ENCODE data around the gene COX5A. TPM values are rescaled to one million over a fixed set of nuclear protein-coding genes. Genes with fewer than 3 reads are reported as not detected.

COX5A gene
- total and polyA plus RNA-seq, 5 donors from 2014 or later = 91.8 to 512 (median 426) TPM

- H3K4me1 ChIP-seq (ENCODE audit: control insufficient read depth, insufficient read depth, low read length, poor library complexity, severe bottlenecking) = peaks cover 9% of the 10 kb centered on the region
- H3K9me3 ChIP-seq (ENCODE audit: control insufficient read depth in 2 of 2, low read length in 2 of 2) = no peaks in the 10 kb centered on the region
- H3K4me3 ChIP-seq (ENCODE audit: low read depth, low read length) = no peak overlapping the region
- Mint-ChIP-seq H3K4me3 (no peak overlapping the region), H3K4me1 (peaks cover 0 to 15% (median 5%) of the 10 kb centered on the region in 4 donors), H3K27me3 (no peaks in the 10 kb centered on the region), H3K36me3 (no peaks in the 10 kb centered on the region), H3K27ac (peak overlapping the region in 1 of 3 donors; percentile 60), H3K9me3 (peaks cover 0 to 2% (median 0%) of the 10 kb centered on the region in 7 donors)
- no peaks in the 10 kb centered on the region for H3K27me3 ChIP-seq (ENCODE audit: control insufficient read depth, insufficient read depth, low read length)
- no peaks in the 10 kb centered on the region for H3K36me3 ChIP-seq (ENCODE audit: control insufficient read depth, insufficient read depth, low read length)
- ATAC-seq (ENCODE audit: low read depth in 2 of 2) (no peak), DNase-seq (no peak)
- H3K27ac ChIP-seq (ENCODE audit: insufficient read depth, low read length, poor library complexity, severe bottlenecking) = no peak overlapping the region
Observed at GRCh38 chr15:74878273-74878672, 59.6 kb downstream of the COX5A start.

GRCh38 chr15:74873756-74874424 is 64.0 kb downstream of the COX5A start:
- Histone ChIP-seq H3K4me3 (ENCODE audit: low read depth, low read length) (peak overlapping the region; percentile 71), H3K36me3 (ENCODE audit: control insufficient read depth, insufficient read depth, low read length) (no peaks in the 10 kb centered on the region), H3K27me3 (ENCODE audit: control insufficient read depth, insufficient read depth, low read length) (no peaks in the 10 kb centered on the region), H3K4me1 (ENCODE audit: control insufficient read depth, insufficient read depth, low read length, poor library complexity, severe bottlenecking) (peaks cover 43% of the 10 kb centered on the region), H3K27ac (ENCODE audit: insufficient read depth, low read length, poor library complexity, severe bottlenecking) (peak overlapping the region; percentile 93), H3K9me3 (ENCODE audit: control insufficient read depth in 2 of 2, low read length in 2 of 2) (no peaks in the 10 kb centered on the region)
- peak overlapping the region; percentile 96 to 99 (median 96) for H3K27ac Mint-ChIP-seq
- H3K4me3 Mint-ChIP-seq = peak overlapping the region; percentile 97 to 100 (median 98)
- H3K4me1 Mint-ChIP-seq = peaks cover 6 to 50% (median 31%) of the 10 kb centered on the region in 4 donors
- no peak for DNase-seq
- H3K36me3 Mint-ChIP-seq = peaks cover 6% of the 10 kb centered on the region
- peaks cover 0 to 2% (median 0%) of the 10 kb centered on the region in 7 donors for H3K9me3 Mint-ChIP-seq
- ATAC-seq (ENCODE audit: low read depth in 2 of 2) = no peak
- H3K27me3 Mint-ChIP-seq = no peaks in the 10 kb centered on the region

- H3K36me3 ChIP-seq (ENCODE audit: control insufficient read depth, insufficient read depth, low read length) = peaks cover 4% of the 10 kb centered on the region
- H3K4me3 ChIP-seq (ENCODE audit: low read depth, low read length) = peak within 1 kb of the TSS; percentile 94
- Mint-ChIP-seq H3K27me3 (no peaks in the 10 kb centered on the region), H3K27ac (peak within 1 kb of the TSS; percentile 96 to 99 (median 96)), H3K36me3 (peaks cover 8% of the 10 kb centered on the region), H3K4me1 (peaks cover 6 to 57% (median 37%) of the 10 kb centered on the region in 4 donors), H3K4me3 (peak within 1 kb of the TSS; percentile 97 to 100 (median 98)), H3K9me3 (peaks cover 0 to under 1% (median 0%) of the 10 kb centered on the region in 7 donors)
- H3K4me1 ChIP-seq (ENCODE audit: control insufficient read depth, insufficient read depth, low read length, poor library complexity, severe bottlenecking) = peaks cover 50% of the 10 kb centered on the region
- peak; percentile 87 to 96 (median 94) for DNase-seq
- no peaks in the 10 kb centered on the region for H3K9me3 ChIP-seq (ENCODE audit: control insufficient read depth in 2 of 2, low read length in 2 of 2)
- H3K27ac ChIP-seq (ENCODE audit: insufficient read depth, low read length, poor library complexity, severe bottlenecking) = peak within 1 kb of the TSS; percentile 93
- no peaks in the 10 kb centered on the region for H3K27me3 ChIP-seq (ENCODE audit: control insufficient read depth, insufficient read depth, low read length)
- peak; percentile 93 to 96 for ATAC-seq (ENCODE audit: low read depth in 2 of 2)
Observed at GRCh38 chr15:74873036-74873755, 64.7 kb downstream of the COX5A start, which contains the start of gene SCAMP2. SCAMP2 (minus strand) TSS chr15:74873365; CDS start chr15:74873255, 110 bp downstream.

GRCh38 chr15:74872702-74873035 is 65.2 kb downstream of the COX5A start:
- Mint-ChIP-seq H3K27ac (peak overlapping the region; percentile 96 to 99 (median 96)), H3K27me3 (no peaks in the 10 kb centered on the region), H3K4me1 (peaks cover 11 to 62% (median 42%) of the 10 kb centered on the region in 4 donors), H3K36me3 (peaks cover 13% of the 10 kb centered on the region), H3K9me3 (no peaks in the 10 kb centered on the region), H3K4me3 (peak overlapping the region; percentile 97 to 100 (median 98))
- ATAC-seq (ENCODE audit: low read depth in 2 of 2) (no peak), DNase-seq (no peak)
- Histone ChIP-seq H3K27me3 (ENCODE audit: control insufficient read depth, insufficient read depth, low read length) (no peaks in the 10 kb centered on the region), H3K27ac (ENCODE audit: insufficient read depth, low read length, poor library complexity, severe bottlenecking) (peak overlapping the region; percentile 93), H3K4me1 (ENCODE audit: control insufficient read depth, insufficient read depth, low read length, poor library complexity, severe bottlenecking) (peaks cover 55% of the 10 kb centered on the region), H3K4me3 (ENCODE audit: low read depth, low read length) (peak overlapping the region; percentile 94), H3K9me3 (ENCODE audit: control insufficient read depth in 2 of 2, low read length in 2 of 2) (no peaks in the 10 kb centered on the region), H3K36me3 (ENCODE audit: control insufficient read depth, insufficient read depth, low read length) (peaks cover 9% of the 10 kb centered on the region)

- Histone ChIP-seq H3K4me3 (ENCODE audit: low read depth, low read length) (peak overlapping the region; percentile 72), H3K27ac (ENCODE audit: insufficient read depth, low read length, poor library complexity, severe bottlenecking) (peak overlapping the region; percentile 63), H3K9me3 (ENCODE audit: control insufficient read depth in 2 of 2, low read length in 2 of 2) (no peaks in the 10 kb centered on the region), H3K27me3 (ENCODE audit: control insufficient read depth, insufficient read depth, low read length) (no peaks in the 10 kb centered on the region), H3K4me1 (ENCODE audit: control insufficient read depth, insufficient read depth, low read length, poor library complexity, severe bottlenecking) (peaks cover 76% of the 10 kb centered on the region), H3K36me3 (ENCODE audit: control insufficient read depth, insufficient read depth, low read length) (peaks cover 12% of the 10 kb centered on the region)
- Mint-ChIP-seq H3K4me3 (peak overlapping the region; percentile 97 to 100 (median 98)), H3K4me1 (peaks cover 11 to 83% (median 53%) of the 10 kb centered on the region in 4 donors), H3K36me3 (peaks cover 27% of the 10 kb centered on the region), H3K27ac (peak overlapping the region; percentile 76 to 90 (median 83)), H3K9me3 (no peaks in the 10 kb centered on the region), H3K27me3 (no peaks in the 10 kb centered on the region)
- ATAC-seq (ENCODE audit: low read depth in 2 of 2) (no peak), DNase-seq (no peak)
Observed at GRCh38 chr15:74870436-74871215, 67.2 kb downstream of the COX5A start.

Other genes starting within 250 kb of the COX5A start
- gene EDC3, start 242.0 kb downstream of the COX5A start, total RNA-seq = 22.3 TPM
- 10 to 100 TPM; 22.2 to 30.2 (median 26.8) TPM for gene EDC3, start 242.0 kb downstream of the COX5A start, polyA plus RNA-seq
- gene CYP1A1, start 212.5 kb downstream of the COX5A start, total RNA-seq = not detected
- gene CYP1A1, start 212.5 kb downstream of the COX5A start, polyA plus RNA-seq = not detected
- gene CYP1A2, start 189.2 kb downstream of the COX5A start, total RNA-seq = not detected
- not detected for gene CYP1A2, start 189.2 kb downstream of the COX5A start, polyA plus RNA-seq
- 257 TPM for gene CSK, start 156.0 kb downstream of the COX5A start, total RNA-seq
- gene CSK, start 156.0 kb downstream of the COX5A start, polyA plus RNA-seq = 100 to 1,000 TPM; 131 to 151 (median 141) TPM
- not detected for gene LMAN1L, start 125.2 kb downstream of the COX5A start, total RNA-seq
- gene LMAN1L, start 125.2 kb downstream of the COX5A start, polyA plus RNA-seq = not detected
- gene CPLX3, start 111.4 kb downstream of the COX5A start, total RNA-seq = 0.35 TPM
- gene CPLX3, start 111.4 kb downstream of the COX5A start, polyA plus RNA-seq = not detected
- 54.4 TPM for gene ULK3, start 94.9 kb downstream of the COX5A start, total RNA-seq
- 10 to 100 TPM; 22.5 to 38.1 (median 34.7) TPM for gene ULK3, start 94.9 kb downstream of the COX5A start, polyA plus RNA-seq
- 107 TPM for gene SCAMP2, start 64.7 kb downstream of the COX5A start, total RNA-seq
- gene SCAMP2, start 64.7 kb downstream of the COX5A start, polyA plus RNA-seq = 100 to 1,000 TPM; 145 to 194 (median 159) TPM
- 49.6 TPM for gene MPI, start 48.0 kb downstream of the COX5A start, total RNA-seq
- gene MPI, start 48.0 kb downstream of the COX5A start, polyA plus RNA-seq = 100 to 1,000 TPM in 2 of 4 donors, 10 to 100 TPM in 2; 77.2 to 108 (median 100.0) TPM
- 79.7 TPM for gene FAM219B, start 31.2 kb downstream of the COX5A start, total RNA-seq
- 10 to 100 TPM; 22.0 to 26.9 (median 24.8) TPM for gene FAM219B, start 31.2 kb downstream of the COX5A start, polyA plus RNA-seq
- gene RPP25, start 18.7 kb upstream of the COX5A start, total RNA-seq = 0.54 TPM
- 1 to 10 TPM; 1.6 to 4.6 (median 2.8) TPM for gene RPP25, start 18.7 kb upstream of the COX5A start, polyA plus RNA-seq
- gene SCAMP5, start 57.5 kb upstream of the COX5A start, total RNA-seq = 1.3 TPM
- gene SCAMP5, start 57.5 kb upstream of the COX5A start, polyA plus RNA-seq = under 1 TPM in 2 of 4 donors, not detected in 2; 0.20 to 0.25 TPM
- gene PPCDC, start 85.5 kb upstream of the COX5A start, total RNA-seq = 11.0 TPM
- 10 to 100 TPM; 12.3 to 15.5 (median 12.8) TPM for gene PPCDC, start 85.5 kb upstream of the COX5A start, polyA plus RNA-seq

Measured in CD4-positive, CD25-positive, alpha-beta regulatory T cell (primary cell).